ENCODE measurements around the gene VPS37B. TPM values are rescaled to one million over a fixed set of nuclear protein-coding genes. Genes with fewer than 3 reads are reported as not detected.

Gene VPS37B
- total RNA-seq, 2 donors from 2014 or later, result 10.5 to 17.0 TPM

DNA sequence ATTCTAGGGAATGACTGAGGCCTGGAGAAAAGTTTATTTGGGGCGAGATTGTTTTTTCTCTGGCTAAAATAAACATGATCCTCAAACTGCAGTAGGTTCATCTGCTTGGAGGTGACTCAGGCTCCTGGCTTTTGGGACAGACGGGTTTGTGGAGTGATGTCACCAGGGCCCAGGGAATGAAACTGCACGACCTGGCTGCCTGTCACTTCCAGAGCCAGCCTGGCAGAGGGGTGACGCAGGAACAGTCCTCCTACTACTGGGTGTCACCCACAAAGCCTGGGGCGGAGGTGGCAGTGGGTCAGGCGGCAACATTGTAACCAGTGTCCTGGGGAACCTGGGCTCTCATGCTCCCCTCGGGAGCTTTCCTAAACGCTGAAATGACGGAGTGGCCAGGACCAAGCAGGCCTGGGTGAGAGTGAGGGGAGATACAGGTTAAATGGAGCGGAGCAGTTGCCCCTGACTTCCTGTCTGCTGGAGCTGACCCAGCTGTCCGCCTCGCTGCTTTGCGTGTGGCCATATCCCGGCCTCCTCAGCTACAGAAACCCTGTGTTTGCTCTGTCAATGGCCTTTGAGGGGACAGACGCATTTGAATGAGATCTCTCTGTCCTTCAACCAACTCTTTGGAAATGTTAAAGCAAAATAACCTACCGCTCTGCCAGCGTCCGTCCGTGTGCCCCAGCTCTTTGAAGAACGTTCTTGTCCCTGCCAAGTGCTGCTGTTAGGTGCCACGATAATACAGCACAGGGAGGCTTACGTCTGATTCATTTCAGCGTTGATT is 54.2 kb downstream of the VPS37B start:
- Mint-ChIP-seq H3K27ac (no peak overlapping the region), H3K4me1 (peaks cover 4% of the 10 kb centered on the region), H3K36me3 (ENCODE audit: low read depth) (peaks cover 2% of the 10 kb centered on the region), H3K9me3 (no peaks in the 10 kb centered on the region), H3K27me3 (no peaks in the 10 kb centered on the region), H3K4me3 (no peak overlapping the region)
- ATAC-seq (replicated peaks), result peak; percentile 60

DNA sequence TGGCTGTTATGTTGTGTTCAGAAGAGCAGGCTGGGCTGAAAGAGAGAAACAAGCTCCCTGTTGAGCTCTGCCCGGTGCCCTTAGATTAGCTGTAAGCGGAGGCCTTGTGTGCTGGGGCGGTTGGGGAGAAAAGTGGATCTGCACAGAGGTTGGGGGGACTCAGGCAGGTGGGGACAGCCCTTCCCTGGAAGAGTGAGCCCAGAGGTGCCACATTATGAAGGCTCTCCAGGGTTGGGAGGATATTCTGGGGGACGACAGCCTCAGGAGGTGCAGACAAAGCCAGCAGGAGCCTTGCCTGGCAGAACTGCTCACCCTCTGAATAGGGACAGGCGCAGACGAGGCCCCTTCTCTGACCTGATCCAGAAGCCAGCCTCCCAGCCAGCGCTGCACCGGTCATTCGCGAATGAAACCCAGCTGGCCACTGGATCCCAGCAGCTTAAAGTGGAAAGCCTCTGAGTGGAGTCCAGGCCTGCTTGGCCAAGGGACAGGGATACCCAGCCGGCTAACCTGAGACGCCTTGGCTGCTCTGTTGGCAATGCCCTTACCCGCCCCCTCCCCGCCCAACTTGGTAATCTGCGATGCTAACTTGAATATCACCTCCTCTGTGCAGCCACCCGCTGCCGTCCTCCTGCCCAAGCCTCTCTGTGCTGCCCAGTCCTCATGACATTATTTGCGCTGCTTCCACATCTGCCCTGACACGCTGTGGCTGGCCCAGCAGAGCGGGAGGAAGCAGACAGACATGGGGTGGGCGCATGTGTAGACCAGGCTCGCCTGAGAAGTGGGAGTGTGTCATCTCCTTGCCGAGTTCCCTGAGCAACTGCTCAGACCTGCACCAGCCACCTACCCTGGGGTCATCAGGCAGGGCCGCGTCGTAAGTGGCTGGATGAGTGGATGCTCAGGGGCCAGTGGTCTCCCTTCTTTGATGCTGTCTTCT is 55.1 kb downstream of the VPS37B start:
- peaks cover 9% of the 10 kb centered on the region for H3K36me3 Mint-ChIP-seq (ENCODE audit: low read depth)
- peaks cover 10% of the 10 kb centered on the region for H3K4me1 Mint-ChIP-seq
- H3K4me3 Mint-ChIP-seq, result no peak overlapping the region
- no peak for ATAC-seq (replicated peaks)
- no peaks in the 10 kb centered on the region for H3K9me3 Mint-ChIP-seq
- no peak overlapping the region for H3K27ac Mint-ChIP-seq
- H3K27me3 Mint-ChIP-seq, result no peaks in the 10 kb centered on the region

DNA sequence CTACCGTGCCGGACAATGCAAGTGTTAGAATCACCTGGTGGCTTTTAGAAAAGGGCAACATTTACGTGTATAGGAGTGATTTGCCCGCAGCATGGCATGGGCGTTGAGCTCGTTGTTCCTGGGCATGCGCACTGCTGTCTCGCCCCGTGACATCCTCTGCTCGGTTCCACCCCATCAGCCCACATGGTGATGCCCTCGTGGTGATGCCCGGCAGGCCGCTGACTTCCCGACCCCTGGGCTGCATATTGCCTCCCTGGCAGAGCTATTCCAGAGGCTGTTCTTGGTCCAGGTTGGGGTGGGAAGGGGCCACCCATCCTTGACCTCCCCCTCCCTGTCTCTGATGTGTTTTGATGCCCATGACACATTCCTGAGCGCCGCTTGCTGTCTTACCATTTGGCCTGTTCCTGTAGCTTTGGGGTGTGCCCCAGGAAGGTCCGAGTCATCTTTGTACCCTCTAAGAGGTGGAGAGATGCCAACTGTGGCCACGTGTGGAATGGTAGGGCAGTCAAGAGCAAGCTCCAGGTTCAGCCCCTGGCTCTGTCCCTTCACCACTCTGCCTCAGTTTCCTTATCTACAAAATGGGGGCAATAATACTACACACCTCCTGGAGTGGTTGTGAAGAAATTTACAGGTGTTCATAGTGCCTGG is 55.9 kb downstream of the VPS37B start:
- Mint-ChIP-seq H3K4me3 (no peak overlapping the region), H3K27me3 (no peaks in the 10 kb centered on the region), H3K27ac (no peak overlapping the region), H3K9me3 (no peaks in the 10 kb centered on the region), H3K36me3 (ENCODE audit: low read depth) (peaks cover 9% of the 10 kb centered on the region), H3K4me1 (peaks cover 10% of the 10 kb centered on the region)
- ATAC-seq (replicated peaks), result no peak

DNA sequence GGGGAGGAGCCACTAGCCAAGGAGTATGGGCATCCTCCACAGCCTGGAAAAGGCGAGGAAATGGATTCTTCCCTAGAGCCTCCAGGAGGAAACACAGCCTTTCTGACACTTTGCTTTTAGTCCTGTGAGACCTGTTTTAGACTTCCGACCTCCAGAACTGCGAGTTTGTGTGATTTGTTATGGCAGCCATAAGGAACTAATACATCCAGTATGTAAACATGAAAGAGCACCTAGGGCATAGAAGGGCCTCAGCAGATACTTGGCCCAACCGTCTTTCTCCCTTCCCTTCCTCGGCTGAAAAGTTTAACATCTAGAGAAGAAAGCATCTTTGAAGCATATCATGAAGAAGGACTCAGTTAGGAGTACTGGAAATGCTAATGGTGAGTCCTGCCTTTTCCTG is 57.1 kb downstream of the VPS37B start:
- ATAC-seq (replicated peaks), result no peak
- H3K9me3 Mint-ChIP-seq, result no peaks in the 10 kb centered on the region
- H3K4me3 Mint-ChIP-seq, result no peak overlapping the region
- peaks cover 9% of the 10 kb centered on the region for H3K36me3 Mint-ChIP-seq (ENCODE audit: low read depth)
- no peak overlapping the region for H3K27ac Mint-ChIP-seq
- peaks cover 10% of the 10 kb centered on the region for H3K4me1 Mint-ChIP-seq
- no peaks in the 10 kb centered on the region for H3K27me3 Mint-ChIP-seq

DNA sequence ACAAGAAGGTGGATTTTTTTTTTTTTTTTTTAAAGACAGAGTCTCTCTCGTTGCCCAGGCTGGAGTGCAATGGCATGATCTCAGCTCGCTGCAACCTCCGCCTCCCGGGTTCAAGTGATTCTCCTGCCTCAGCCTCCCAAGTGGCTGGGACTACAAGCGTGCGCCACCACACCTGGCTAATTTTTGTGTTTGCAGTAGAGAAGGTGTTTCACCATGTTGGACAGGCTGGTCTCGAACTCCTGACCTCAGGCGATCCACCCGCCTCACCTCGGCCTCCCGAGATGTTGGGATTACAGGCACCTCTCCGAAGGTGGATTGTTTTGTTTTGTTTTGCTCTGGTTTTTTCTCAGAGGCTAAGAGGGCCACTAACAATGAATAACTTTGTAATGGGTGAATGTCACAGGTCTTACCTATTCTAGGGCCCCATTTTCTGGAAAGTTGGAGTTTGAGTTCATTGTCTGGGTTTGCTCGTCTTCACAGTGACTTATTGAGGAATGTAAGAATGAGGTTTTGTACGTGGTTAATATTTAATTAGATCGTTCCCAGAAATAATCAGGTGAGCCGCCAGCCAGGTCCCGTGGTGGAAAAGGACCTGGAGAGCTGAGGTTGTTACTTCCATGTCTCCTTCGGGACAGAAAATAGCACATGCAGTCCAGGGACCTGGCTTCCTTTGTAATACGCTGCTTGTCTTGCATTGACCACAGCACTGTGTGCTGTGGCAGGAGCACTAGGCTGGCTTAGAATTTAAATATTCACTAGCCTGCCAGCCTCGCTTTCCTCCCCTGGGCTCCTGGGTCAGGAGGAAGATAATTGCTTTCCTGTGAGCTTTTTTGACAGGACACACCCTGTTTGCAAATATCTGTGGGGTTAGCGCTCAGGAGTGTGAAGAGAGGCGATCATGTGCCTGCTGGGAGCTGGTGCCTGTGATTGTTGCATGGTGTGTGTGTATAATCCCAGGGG is 58.3 kb downstream of the VPS37B start:
- no peaks in the 10 kb centered on the region for H3K9me3 Mint-ChIP-seq
- peaks cover 10% of the 10 kb centered on the region for H3K4me1 Mint-ChIP-seq
- H3K36me3 Mint-ChIP-seq (ENCODE audit: low read depth), result peaks cover 9% of the 10 kb centered on the region
- H3K27ac Mint-ChIP-seq, result no peak overlapping the region
- no peak for ATAC-seq (replicated peaks)
- H3K4me3 Mint-ChIP-seq, result peak overlapping the region; percentile 91
- H3K27me3 Mint-ChIP-seq, result no peaks in the 10 kb centered on the region

DNA sequence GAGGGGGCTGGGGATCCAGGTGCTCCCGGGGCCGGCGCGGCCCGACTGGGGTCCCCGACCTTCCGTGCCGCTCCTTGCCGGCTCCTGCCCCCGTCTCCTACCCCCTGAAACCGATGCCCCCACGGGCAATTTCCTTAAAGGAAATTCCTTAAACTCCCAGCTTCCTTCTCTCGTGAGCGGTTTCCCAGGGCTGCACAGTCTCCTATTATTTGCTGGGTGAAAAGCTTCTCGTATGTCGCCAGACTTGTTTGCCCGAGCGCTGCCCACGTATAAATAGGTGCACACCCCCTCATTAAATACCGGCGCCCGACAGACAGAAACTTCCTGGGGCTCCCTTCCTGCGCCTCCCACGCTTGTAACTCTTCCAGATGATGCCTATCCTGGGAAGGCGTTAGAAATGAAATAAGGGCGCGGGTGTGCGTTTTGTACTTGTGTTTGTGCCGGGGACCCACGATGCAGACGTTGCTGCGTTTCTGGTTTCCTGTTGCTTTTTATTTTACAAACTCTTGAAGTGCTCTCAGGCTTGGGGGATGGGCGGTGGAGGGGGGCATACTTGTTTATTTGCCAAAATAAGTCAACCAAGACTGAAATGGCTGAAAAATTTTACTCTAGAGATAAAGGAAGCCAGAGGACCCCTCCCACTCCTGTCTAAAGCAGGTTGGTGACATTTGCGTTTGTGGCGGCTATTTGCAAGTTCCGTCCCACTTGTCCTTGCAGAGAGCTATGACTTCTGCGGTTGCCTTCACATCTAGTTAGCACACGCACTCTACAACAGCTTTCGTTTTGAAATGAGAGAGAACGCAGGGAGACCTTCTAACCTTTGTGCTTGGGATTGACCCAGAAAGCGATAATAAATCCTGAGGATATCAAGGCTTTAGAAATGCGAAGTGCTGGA is 59.6 kb downstream of the VPS37B start:
- H3K27me3 Mint-ChIP-seq, result no peaks in the 10 kb centered on the region
- peaks cover 10% of the 10 kb centered on the region for H3K4me1 Mint-ChIP-seq
- peak; percentile 75 for ATAC-seq (replicated peaks)
- H3K27ac Mint-ChIP-seq, result peak overlapping the region; percentile 92
- peak overlapping the region; percentile 91 for H3K4me3 Mint-ChIP-seq
- no peaks in the 10 kb centered on the region for H3K9me3 Mint-ChIP-seq
- H3K36me3 Mint-ChIP-seq (ENCODE audit: low read depth), result peaks cover 9% of the 10 kb centered on the region

DNA sequence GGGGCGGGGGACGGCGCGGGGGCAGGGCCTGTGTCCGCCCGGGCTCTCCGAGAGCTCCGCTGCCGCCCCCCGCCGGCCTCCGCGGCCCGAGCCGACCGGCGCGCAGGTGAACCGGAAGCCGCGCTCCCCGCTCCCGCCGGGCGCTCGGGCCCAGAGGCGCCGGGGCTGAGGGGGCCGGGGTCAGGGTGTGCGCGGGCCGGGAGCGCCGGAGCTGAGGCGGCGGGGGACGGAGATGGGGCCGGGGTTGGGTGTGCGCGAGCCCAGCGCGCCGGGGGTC is 60.2 kb downstream of the VPS37B start:
- Mint-ChIP-seq H3K36me3 (ENCODE audit: low read depth) (peaks cover 9% of the 10 kb centered on the region), H3K4me3 (peak overlapping the region; percentile 91), H3K27ac (no peak overlapping the region), H3K4me1 (peaks cover 13% of the 10 kb centered on the region), H3K9me3 (no peaks in the 10 kb centered on the region), H3K27me3 (no peaks in the 10 kb centered on the region)
- peak; percentile 62 for ATAC-seq (replicated peaks)

DNA sequence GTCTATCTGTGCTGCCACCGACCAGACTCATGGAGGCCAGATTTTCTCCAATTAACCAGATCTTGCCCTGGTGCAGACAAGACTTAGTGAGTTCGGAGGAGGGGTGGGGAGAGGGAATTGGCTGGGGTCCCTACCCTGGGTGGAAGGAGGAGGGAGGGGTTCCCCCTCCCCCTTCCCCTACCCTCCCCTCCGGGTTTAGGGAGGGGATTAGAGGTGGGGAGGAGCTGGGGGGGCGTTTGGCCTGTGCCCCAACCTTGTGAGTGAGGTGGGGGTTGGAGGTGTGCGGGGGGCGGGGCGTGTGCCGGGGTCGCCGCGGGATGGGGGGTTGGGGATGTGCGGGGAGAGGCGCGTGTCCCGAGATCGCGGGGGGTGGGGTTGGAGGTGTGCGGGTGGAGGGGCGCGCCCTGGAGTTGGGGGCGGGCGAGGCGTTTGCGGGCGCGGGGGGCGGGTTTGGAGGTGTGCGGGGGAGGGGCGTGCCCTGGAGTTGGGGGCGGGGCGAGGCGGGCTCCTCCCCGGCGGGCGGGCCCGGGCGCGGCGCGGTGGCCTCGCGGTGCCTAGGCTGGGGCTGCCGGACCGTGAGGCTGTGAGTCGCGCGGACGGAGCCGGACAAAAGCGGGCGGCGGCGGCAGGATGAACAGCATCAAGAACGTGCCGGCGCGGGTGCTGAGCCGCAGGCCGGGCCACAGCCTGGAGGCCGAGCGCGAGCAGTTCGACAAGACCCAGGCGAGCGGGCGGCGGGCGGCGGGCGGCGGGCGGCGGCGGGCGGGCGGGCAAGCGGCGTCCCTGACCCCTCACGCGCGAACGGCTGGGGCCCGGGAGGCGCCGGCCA is 60.8 kb downstream of the VPS37B start, which contains the start of gene HIP1R:
Gene HIP1R (plus strand): TSS at position 537 of the 829 bp plus-strand sequence. CDS start 94 bp downstream, at position 631.
- peaks cover 15% of the 10 kb centered on the region for H3K4me1 Mint-ChIP-seq
- H3K4me3 Mint-ChIP-seq, result peak within 1 kb of the TSS; percentile 91
- ATAC-seq (replicated peaks), result peak; percentile 77
- H3K27me3 Mint-ChIP-seq, result no peaks in the 10 kb centered on the region
- H3K27ac Mint-ChIP-seq, result peak within 1 kb of the TSS; percentile 92
- H3K9me3 Mint-ChIP-seq, result no peaks in the 10 kb centered on the region
- H3K36me3 Mint-ChIP-seq (ENCODE audit: low read depth), result peaks cover 9% of the 10 kb centered on the region

DNA sequence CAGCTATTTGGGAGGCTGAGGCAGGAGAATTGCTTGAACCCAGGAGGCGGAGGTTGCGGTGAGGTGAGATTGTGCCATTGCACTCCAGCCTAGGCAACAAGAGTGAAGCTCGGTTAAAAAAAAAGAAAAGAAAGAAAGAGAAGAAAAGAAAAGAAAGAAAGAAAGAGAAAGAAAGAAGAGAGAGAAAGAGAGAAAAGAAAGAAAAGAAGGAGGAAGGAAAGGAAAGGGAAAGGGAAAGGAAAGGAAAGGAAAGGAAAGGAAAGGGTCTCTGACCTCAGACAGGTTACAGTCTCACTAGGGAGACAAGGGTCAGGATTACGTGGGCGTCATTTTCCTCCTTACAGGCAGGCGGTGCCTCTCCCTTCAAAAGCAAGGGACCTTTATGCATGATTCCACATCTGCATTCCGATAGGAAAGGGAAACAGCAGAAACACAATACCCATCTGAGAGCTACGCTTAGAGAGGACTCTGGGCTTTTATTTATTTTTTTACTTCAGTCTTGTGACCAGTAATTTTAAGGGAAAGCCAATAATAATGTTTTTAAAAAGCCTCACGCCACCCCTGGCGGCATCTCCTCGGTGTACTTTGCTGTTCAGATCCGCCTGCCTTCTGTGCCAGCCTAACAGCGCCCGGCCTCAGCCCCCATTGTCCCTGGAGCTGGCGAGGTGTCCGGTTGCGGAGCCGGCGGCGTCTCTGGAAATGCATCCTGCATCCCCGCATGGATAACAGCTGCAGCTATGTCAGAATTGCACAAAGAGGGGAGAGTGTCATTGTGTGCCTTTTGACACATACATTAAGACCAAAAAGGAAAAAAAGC is 61.6 kb downstream of the VPS37B start:
- no peak for ATAC-seq (replicated peaks)
- peaks cover 9% of the 10 kb centered on the region for H3K36me3 Mint-ChIP-seq (ENCODE audit: low read depth)
- H3K27ac Mint-ChIP-seq, result peak overlapping the region; percentile 85
- peak overlapping the region; percentile 87 for H3K4me3 Mint-ChIP-seq
- H3K4me1 Mint-ChIP-seq, result peaks cover 15% of the 10 kb centered on the region
- H3K27me3 Mint-ChIP-seq, result no peaks in the 10 kb centered on the region
- H3K9me3 Mint-ChIP-seq, result no peaks in the 10 kb centered on the region

DNA sequence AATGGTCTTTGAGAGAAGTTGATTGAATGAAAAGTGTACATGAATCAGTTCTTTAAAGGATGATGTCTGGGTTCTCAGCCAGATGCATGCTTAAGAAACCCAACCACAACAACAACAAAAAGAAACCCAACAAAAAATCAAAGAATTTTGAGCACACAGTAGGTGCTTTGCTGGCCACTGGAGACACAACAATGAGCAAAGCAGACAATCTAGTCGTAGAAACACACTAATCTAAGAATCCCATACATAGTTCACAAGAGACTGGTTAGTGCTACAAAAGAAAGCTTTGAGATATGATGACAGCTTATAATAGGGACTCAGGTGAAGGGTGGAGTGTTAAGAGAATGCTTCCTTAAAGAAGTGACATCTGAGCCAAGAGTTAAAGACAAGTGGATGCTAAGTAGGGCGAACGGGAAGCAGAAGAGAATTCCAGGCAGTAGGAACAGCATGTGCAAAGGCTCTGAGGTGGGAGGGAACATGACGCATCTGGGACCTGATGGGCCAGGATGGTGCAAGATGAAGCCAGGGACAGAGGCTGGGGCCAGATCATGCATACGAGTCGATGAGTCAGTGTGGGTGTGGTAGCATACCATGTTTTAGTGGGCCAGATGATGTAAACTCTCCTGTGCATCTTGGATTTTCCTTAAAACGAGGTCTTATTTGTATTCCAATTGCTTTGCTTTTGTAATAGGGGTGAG is 65.3 kb downstream of the VPS37B start:
- Mint-ChIP-seq H3K27ac (no peak overlapping the region), H3K36me3 (ENCODE audit: low read depth) (no peaks in the 10 kb centered on the region), H3K9me3 (no peaks in the 10 kb centered on the region), H3K27me3 (no peaks in the 10 kb centered on the region), H3K4me1 (peaks cover 5% of the 10 kb centered on the region), H3K4me3 (no peak overlapping the region)
- ATAC-seq (replicated peaks), result no peak

DNA sequence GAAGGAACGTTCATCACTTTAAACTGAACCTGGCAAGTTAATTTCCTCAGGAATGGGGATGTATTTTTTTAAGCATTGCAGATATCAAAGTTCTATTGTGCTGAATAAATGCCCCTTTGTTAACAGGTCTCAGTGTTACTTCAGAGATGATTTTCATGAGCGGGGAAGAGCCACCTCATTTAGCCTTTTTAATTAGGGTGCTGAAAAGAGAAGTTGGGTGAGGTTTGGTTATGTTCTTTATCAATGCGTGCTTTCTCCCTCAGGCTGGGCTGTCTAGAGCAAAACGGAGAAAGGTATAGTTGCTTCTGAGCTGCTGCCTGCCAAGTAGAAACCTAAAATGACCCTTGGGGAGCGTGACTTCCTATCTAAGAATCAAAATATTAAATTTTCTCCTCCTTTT is 68.7 kb downstream of the VPS37B start:
- no peaks in the 10 kb centered on the region for H3K9me3 Mint-ChIP-seq

More for the DNA sequence above, 68.7 kb downstream of the VPS37B start:
- peaks cover 5% of the 10 kb centered on the region for H3K4me1 Mint-ChIP-seq
- no peaks in the 10 kb centered on the region for H3K36me3 Mint-ChIP-seq (ENCODE audit: low read depth)
- H3K27me3 Mint-ChIP-seq, result no peaks in the 10 kb centered on the region
- no peak overlapping the region for H3K4me3 Mint-ChIP-seq
- H3K27ac Mint-ChIP-seq, result no peak overlapping the region
- ATAC-seq (replicated peaks), result no peak
